Fibroblast of skin of left quadriceps (primary cell): ENCODE measurements around the gene PSME4.
"Not testable (repeated sequence)": the region's sequence is repeated elsewhere in the genome, so short reads cannot be mapped to it uniquely, and the experiment has no call there.

ENCODE experiments used
- DNase-seq, 2 experiments: peaks; one replicate each; pipeline ENCODE4 v3.0.0-alpha.2; 2013; ENCODE audit warnings: low read depth in 2 of 2

The PSME4 gene

DNA sequence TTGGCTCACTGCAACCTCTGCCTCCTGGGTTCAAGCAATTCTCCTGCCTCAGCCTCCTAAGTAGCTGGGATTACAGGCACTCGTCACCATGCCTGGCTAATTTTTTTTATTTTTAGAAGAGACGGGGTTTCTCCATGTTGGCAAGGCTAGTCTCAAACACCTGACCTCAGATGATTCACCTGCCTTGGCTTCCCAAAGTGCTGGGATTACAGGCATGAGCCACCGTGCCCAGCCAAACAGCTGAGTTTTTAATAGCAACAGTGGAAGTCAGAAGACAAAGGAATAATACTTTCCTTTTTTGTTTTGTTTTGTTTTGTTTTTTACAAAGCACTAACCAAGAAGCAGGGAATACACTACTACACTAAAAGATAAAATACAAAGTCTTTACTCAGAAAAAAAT, 127.9 kb downstream of the PSME4 start:
- no peak for DNase-seq

DNA sequence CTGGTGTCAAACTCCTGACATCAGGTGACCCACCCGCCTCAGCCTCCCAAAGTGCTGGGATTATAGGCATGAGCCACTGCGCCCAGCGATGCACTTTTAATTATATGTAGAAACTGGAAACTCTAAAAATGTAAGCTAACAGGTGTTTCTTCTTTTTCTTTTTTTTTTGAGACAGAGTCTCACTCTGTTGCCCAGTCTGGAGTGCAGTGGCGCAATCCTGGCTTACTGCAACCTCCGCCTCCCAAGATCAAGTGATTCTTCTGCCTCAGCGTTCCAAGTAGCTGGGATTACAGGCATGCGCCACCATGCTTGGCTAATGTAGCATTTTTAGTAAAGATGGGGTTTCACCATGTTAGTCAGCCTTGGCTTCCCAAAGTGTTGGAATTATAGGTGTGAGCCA, 129.1 kb downstream of the PSME4 start:
- not testable (repeated sequence) for DNase-seq

GRCh38 chr2:53840580-53840979, 130.2 kb downstream of the PSME4 start:
- DNase-seq = no peak

DNA sequence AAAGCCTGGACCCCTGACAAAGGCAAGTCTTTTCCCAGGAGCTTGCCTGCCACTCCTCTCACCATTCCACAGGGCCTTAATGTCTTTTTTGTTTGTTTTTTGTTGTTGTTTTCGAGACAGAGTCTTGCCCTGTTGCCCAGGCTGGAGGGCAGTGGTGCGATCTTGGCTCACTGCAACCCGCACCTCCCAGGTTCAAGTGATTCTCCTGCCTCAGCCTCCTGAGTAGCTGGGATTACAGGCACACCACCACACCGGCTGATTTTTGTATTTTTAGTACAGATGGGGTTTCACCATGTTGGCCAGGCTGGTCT, 140.9 kb downstream of the PSME4 start:
- DNase-seq = not testable (repeated sequence)

DNA sequence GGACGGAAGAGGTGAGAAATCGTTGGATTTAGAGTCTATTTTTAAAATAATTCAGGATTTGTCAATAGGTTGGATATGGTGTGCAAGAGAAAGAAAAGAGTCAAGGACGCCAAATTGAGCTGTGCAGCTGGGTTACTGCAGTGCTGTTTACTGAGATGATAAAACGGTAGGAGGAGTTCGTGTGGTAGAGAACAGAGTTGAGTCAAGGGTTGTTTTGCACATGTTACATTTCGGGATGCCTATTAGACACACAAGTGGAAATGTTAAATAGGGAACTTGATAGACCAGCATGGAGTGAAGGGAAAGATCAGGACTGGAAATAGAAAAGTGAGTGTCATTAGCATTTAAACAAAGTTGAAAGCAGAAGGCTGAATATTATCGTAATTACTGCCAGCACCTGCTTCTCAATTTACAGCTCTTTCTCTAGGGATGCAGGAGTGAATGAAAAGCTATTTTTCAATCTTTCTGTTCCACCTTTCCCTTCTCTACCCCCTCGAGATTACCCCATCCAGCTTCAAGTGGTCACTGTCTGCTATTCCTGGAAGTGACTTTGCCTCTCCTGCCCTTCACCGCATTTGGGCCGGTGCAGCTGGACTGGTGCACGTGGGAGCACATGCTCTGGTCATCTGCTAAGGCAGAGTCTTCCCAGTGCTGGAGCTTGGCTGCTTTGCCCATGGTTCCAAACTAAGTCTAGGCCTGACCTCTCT, 141.4 kb downstream of the PSME4 start:
- no peak for DNase-seq

DNA sequence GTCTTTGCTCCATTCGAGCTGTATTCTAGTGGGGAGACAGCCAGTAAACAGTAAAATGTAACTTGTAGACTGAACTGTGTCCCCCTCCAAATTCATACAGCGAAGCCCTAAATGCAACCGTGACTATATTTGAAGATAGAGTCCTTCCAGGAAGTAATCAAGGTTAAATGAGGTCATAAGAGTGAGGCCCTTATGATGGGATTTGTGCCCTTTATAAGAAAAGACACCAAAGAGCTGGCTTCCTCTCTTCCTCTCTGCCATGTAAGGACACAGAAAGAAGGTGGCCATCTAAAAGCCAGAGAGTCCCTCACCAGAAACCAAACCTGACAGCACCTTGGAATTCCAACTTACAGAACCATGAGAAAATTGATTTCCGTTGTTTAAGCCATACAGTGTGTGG, 142.5 kb downstream of the PSME4 start:
- no peak for DNase-seq

DNA sequence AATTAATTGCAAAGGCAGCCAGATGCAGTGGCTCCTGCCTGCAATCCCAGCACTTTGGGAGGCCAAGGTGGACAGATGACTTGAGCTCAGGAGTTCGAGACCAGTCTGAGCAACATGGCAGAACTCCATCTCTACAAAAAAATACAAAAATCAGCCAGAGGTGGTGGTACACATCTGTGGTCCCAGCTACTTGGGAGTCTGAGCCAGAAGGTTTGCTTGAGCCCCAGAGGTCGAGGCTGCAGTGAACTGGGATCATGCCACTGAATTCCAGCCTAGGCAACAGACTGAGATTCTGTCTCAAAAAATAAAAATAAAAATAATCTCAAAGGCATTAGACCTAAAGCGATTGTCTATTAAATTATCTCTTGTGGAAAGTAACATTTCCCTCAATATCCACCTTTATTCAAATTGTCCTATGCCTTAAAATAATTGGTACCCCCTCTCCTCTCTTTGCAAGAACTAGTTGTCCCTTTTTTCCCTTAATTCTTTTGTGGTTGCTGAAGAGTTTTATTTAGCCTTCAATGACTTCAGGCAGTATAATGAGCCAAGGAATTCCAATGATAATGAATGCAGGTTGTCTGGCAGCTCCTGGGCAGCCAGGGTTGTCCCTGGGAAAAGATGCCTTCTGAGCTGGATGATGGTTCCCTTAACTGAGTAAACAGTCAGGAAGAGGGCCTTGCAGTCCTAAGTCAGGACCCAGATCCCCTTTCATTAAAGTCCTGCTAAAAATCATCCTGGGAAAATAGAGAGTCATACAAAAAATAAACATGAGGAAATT, 143.2 kb downstream of the PSME4 start:
- no peak for DNase-seq

DNA sequence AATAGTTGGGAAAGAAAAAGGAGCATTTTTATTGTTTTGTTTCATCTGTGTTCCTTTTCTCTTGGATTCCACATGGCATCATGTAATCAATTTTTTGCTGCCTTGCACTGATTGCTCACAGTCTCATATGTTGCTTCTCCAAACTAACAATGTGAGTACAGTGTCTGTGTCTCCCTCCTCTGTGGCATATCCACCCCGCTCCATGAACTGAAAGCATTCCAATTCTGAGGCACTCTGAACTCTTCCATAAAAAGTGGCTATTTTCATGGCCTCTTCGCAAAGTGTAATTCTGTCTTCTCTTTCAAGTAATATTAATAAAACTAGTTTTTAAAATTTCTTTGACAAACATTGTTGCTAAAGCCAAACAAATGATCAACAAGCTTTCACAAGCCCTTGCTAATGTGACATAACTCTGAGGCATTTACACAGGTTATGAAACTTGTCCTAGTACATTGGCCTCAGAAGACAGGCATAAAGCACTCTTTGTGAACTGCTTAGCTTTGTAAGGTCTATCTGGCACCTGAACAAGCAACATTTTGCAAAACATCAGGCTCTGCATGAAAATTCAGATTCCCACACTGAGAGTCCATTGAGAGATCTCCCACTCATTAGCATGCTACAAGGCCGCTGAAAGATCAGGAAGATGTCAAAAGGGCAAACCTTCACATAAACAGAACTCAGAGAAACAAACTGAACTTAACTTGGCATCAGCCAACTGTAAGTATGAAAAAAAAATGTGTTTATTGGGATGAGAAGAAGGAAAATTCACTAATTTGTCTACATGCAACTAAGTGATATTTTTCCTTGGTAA, 144.0 kb downstream of the PSME4 start:
- DNase-seq = no peak

- DNase-seq = no peak
Observed at GRCh38 chr2:53826030-53826410, 144.8 kb downstream of the PSME4 start.

- not testable (repeated sequence) for DNase-seq
Observed at GRCh38 chr2:53823639-53824038, 147.2 kb downstream of the PSME4 start.

DNA sequence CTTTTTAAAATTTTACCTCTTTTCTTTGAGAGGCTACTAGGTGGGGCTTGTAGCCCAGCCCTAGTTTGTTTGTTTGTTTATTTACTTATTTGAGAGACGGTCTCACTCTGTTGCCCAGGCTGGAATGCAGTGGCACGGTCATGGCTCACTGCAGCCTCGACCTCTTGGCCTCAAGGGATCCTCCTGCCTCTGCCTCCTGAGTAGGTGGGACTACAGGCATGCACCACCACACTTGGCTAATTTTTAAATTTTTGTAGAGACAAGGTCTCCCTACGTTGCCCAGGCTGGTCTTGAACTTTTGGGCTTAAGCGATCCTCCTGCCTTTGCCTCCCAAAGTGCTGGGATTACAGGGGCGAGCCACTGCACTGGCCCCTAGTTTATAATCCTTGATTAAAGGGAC, 149.0 kb downstream of the PSME4 start:
- DNase-seq = no peak

GRCh38 chr2:53820711-53821110, 150.1 kb downstream of the PSME4 start:
- DNase-seq = no peak

- DNase-seq = no peak
Observed at GRCh38 chr2:53820048-53820447, 150.7 kb downstream of the PSME4 start.

DNA sequence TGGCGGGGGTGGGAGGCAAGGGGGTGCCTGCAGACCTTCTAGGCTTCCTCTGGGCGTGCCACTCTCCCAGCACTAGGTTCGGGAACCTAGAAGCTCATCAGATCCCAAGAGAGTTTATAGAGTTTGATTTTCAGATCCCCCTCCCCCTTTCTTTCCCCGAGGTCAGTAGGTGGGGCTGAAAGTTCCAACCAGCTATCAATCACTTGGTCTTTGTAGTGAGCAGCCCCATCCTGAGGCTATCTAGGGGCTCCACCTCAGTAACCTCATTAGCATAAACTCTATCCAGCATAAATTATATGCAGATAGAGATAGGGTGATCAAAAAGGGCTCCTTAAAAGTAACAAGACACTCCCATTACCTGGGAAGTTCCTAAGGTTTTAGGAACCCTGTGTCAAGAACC, 151.2 kb downstream of the PSME4 start:
- DNase-seq = no peak

DNA sequence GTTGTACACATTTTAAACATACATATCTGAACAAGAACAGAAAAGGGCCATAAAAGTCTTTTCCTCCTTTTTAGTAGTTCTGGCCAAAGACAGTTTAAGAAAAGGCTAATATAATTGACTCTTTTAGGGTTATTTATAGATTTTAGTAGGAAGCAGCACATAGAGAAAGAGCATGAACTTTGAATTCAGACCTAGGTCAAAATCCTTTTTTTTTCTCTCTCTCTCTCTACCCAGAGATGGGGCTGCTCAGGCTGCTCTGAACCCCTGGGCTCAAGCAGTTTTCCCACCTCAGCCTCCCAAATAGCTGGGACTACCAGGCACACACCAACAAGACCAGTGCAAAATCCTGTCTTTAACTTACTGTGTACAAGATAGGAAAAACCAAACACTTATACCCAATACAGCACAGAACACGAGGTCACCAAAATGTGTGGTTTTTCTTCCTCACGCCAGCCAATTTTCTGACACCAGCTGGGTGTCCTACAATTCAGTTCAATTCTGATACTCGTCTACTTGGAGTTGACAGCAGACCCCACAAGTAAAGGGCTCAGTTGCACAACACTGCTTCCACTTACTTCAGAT, 151.8 kb downstream of the PSME4 start:
- no peak for DNase-seq
